ENCODE data around the gene COMMD4. TPM values are rescaled to one million over a fixed set of nuclear protein-coding genes. Genes with fewer than 3 reads are reported as not detected.
"Not testable (repeated sequence)": the region's sequence is repeated elsewhere in the genome, so short reads cannot be mapped to it uniquely, and the experiment has no call there.

The COMMD4 gene
- total RNA-seq (2022), result 93.9 and 94.3 TPM in 2 replicates
- percentile 70 among the genes with signal in this experiment for Bru-seq, nascent RNA
- BruChase-seq, experiment 1, labeled RNA remaining after a 2-hour chase, result percentile 77 among the genes with signal in this experiment
- BruChase-seq, experiment 2, labeled RNA remaining after a 6-hour chase, result percentile 82 among the genes with signal in this experiment
- long read RNA-seq, transcript COMMD4-201 (8 exons, 1,067 nt), result major isoform, 45 of 71 reads
- long read RNA-seq, transcript COMMD4-211 (7 exons, 639 nt), result minor isoform, 7 of 71 reads
- long read RNA-seq, partial matches to known transcripts, result 7 of 71 reads
- long read RNA-seq, other reads (novel, unspliced or antisense), result 10 of 71 reads

GRCh38 chr15:75335705-75336355 is at the start of gene COMMD4:
TSS of gene COMMD4 (plus strand) at chr15:75336063. CDS start at chr15:75336090, 27 bp downstream.
- no peaks in the 10 kb centered on the region for H3K27me3 ChIP-seq (replicated peaks; ENCODE audit: control insufficient read depth, insufficient read depth, low read length)
- TF ChIP-seq, protein P1, sequence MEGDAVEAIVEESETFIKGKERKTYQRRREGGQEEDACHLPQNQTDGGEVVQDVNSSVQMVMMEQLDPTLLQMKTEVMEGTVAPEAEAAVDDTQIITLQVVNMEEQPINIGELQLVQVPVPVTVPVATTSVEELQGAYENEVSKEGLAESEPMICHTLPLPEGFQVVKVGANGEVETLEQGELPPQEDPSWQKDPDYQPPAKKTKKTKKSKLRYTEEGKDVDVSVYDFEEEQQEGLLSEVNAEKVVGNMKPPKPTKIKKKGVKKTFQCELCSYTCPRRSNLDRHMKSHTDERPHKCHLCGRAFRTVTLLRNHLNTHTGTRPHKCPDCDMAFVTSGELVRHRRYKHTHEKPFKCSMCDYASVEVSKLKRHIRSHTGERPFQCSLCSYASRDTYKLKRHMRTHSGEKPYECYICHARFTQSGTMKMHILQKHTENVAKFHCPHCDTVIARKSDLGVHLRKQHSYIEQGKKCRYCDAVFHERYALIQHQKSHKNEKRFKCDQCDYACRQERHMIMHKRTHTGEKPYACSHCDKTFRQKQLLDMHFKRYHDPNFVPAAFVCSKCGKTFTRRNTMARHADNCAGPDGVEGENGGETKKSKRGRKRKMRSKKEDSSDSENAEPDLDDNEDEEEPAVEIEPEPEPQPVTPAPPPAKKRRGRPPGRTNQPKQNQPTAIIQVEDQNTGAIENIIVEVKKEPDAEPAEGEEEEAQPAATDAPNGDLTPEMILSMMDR (IDR thresholded peaks at IDR 0.05; ENCODE audit: insufficient read depth in 1 of 2, low read depth in 1 of 2, low read length in 1 of 2, severe bottlenecking in 1 of 2, unreplicated experiment in 1 of 2), result no peak
- peak; percentile 94 to 97 for DNase-seq
- H3K36me3 Mint-ChIP-seq (ENCODE audit: insufficient read depth, unreplicated experiment), result peaks cover 7% of the 10 kb centered on the region
- no peaks in the 10 kb centered on the region for H3K27me3 Mint-ChIP-seq (ENCODE audit: insufficient read depth, unreplicated experiment)
- peaks cover 7% of the 10 kb centered on the region for H3K4me1 Mint-ChIP-seq (ENCODE audit: low read depth, unreplicated experiment)
- POLR2A ChIA-PET, result interaction anchor here (1.0 kb wide), 1 partner anchor 32 kb away, joined by 3 read pairs; the partner anchor contains the start of gene MAN2C1
- no peaks in the 10 kb centered on the region for H3K9me3 ChIP-seq
- H3K4me3 Mint-ChIP-seq (ENCODE audit: unreplicated experiment), result peak within 1 kb of the TSS; percentile 90
- H3K4me1 ChIP-seq, result no peaks in the 10 kb centered on the region; the same call in 1 of the 2 replicates
- BruUV-seq (replicated peaks), result no TSS peak
- intact Hi-C loops (cut with micrococcal nuclease; ENCODE audit: unreplicated experiment), result no loop called here
- H3K4me3 ChIP-seq (ENCODE audit: low read depth, low read length), result peak within 1 kb of the TSS; percentile 64
- H3K36me3 ChIP-seq (ENCODE audit: control insufficient read depth, insufficient read depth, low read length), result no peaks in the 10 kb centered on the region
- peak within 1 kb of the TSS; percentile 94 for H3K27ac Mint-ChIP-seq (ENCODE audit: unreplicated experiment)
- CTCF ChIA-PET, result interaction anchor here (1.0 kb wide), 1 partner anchor 32 kb away, joined by 3 read pairs; no protein-coding TSS in a partner anchor
- no peaks in the 10 kb centered on the region for H3K9me3 Mint-ChIP-seq (ENCODE audit: unreplicated experiment)

DNA sequence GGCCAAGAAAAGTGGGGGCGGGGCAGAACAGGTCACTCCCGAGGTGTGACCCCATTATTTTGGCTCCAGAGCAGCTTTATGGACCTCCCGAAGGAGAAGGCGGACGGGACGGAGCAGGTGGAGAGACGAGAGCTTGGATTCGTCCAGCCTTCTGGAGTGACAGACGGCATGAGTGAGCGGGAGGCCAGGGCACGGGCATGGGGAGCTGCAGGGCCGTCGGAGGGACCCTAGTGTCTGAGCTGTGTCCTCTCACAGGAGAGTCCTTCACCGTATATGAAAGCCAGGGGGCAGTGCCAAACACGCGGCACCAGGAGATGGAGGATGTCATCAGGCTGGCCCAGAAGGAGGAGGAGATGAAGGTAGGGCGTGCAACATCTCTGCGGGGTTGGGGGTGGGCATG is 42.2 kb upstream of the COMMD4 start:
- BruUV-seq (replicated peaks); H3K36me3 ChIP-seq (ENCODE audit: control insufficient read depth, insufficient read depth, low read length); H3K27me3 ChIP-seq (replicated peaks; ENCODE audit: control insufficient read depth, insufficient read depth, low read length); H3K4me1 Mint-ChIP-seq (ENCODE audit: low read depth, unreplicated experiment); H3K4me3 Mint-ChIP-seq (ENCODE audit: unreplicated experiment); H3K36me3 Mint-ChIP-seq (ENCODE audit: insufficient read depth, unreplicated experiment); H3K4me3 ChIP-seq (ENCODE audit: low read depth, low read length); H3K9me3 Mint-ChIP-seq (ENCODE audit: unreplicated experiment); intact Hi-C loops (cut with micrococcal nuclease; ENCODE audit: unreplicated experiment); H3K4me1 ChIP-seq; DNase-seq; H3K9me3 ChIP-seq; POLR2A ChIA-PET; H3K27ac Mint-ChIP-seq (ENCODE audit: unreplicated experiment); CTCF ChIA-PET; H3K27me3 Mint-ChIP-seq (ENCODE audit: insufficient read depth, unreplicated experiment): not testable (repeated sequence)

GRCh38 chr15:75298541-75299310 is 37.1 kb upstream of the COMMD4 start:
- H3K4me3 ChIP-seq (ENCODE audit: low read depth, low read length); POLR2A ChIA-PET; H3K27me3 Mint-ChIP-seq (ENCODE audit: insufficient read depth, unreplicated experiment); H3K36me3 ChIP-seq (ENCODE audit: control insufficient read depth, insufficient read depth, low read length); intact Hi-C loops (cut with micrococcal nuclease; ENCODE audit: unreplicated experiment); H3K36me3 Mint-ChIP-seq (ENCODE audit: insufficient read depth, unreplicated experiment); H3K9me3 Mint-ChIP-seq (ENCODE audit: unreplicated experiment); H3K4me1 Mint-ChIP-seq (ENCODE audit: low read depth, unreplicated experiment); H3K9me3 ChIP-seq; BruUV-seq (replicated peaks); H3K27me3 ChIP-seq (replicated peaks; ENCODE audit: control insufficient read depth, insufficient read depth, low read length); H3K4me1 ChIP-seq; H3K27ac Mint-ChIP-seq (ENCODE audit: unreplicated experiment): not testable (repeated sequence)
- CTCF ChIA-PET, result interaction anchor here (1.2 to 1.8 kb wide), 2 partner anchors 256 to 269 kb away, joined by 3 to 5 read pairs; no protein-coding TSS in a partner anchor
- peak; percentile 22 to 48 for DNase-seq
- peak overlapping the region; percentile 45 for H3K4me3 Mint-ChIP-seq (ENCODE audit: unreplicated experiment)
